ENCODE results near the gene TRPM3. TPM values are rescaled to one million over a fixed set of nuclear protein-coding genes. Genes with fewer than 3 reads are reported as not detected.

Gene TRPM3
- total and polyA plus RNA-seq, 9 of the 15 experiments (the other 6 are each of a cell fraction or from before 2014, with no cell fraction given) = 0.04 TPM; not detected in 8

- no peaks in the 10 kb centered on the region for H3K9me3 ChIP-seq (replicated peaks; ENCODE audit: control insufficient read depth, insufficient read depth, low read depth, low read length)
- no peak for DNase-seq (ENCODE audit: extremely low read depth in 1 of 4, low spot score in 3 of 4)
- H3K27me3 ChIP-seq (ENCODE audit: control insufficient read depth in 2 of 2, insufficient read depth in 2 of 2, low read length in 2 of 2) = no peaks in the 10 kb centered on the region
- H3K4me3 ChIP-seq = no peak overlapping the region
- no peaks in the 10 kb centered on the region for H3K9me1 ChIP-seq (ENCODE audit: control insufficient read depth, insufficient read depth, low read length)
- TF ChIP-seq GTF3C2 (IDR thresholded peaks at IDR 0.05; ENCODE audit: borderline replicate concordance, extremely low read depth, insufficient read length) = no peak
- no peak for TF ChIP-seq E2F5 (CRISPR knock-in tag; IDR thresholded peaks at IDR 0.05)
- no peaks in the 10 kb centered on the region for H3K4me1 ChIP-seq (replicated peaks in 1 of 2; ENCODE audit: control insufficient read depth in 2 of 2, insufficient read depth in 2 of 2, low read length in 2 of 2)
- CTCF ChIA-PET (ENCODE audit: low intra/inter-chr PET ratio) = no interaction called here
- no peak for ATAC-seq
- no peak overlapping the region for H3K27ac ChIP-seq (ENCODE audit: extremely low read depth, low read depth, low read length)
- no peak overlapping the region for H3K9ac ChIP-seq (ENCODE audit: insufficient read depth in 1 of 2, low read depth in 2 of 2, low read length in 2 of 2)
- intact Hi-C loops (cut with micrococcal nuclease) (no loop called here), in situ Hi-C loops (cut with MboI) (no loop called here)
- FAIRE-seq = no peak
- no peaks in the 10 kb centered on the region for H3K36me3 ChIP-seq (ENCODE audit: control insufficient read depth, insufficient read depth, low read length)
- no TSS peak for BruUV-seq (replicated peaks)
- H3K4me2 ChIP-seq (ENCODE audit: insufficient read depth, low read length) = no peak overlapping the region
- POLR2A ChIA-PET = no interaction called here
- no peaks in the 10 kb centered on the region for H4K20me1 ChIP-seq (replicated peaks; ENCODE audit: control insufficient read depth, insufficient read depth, low read length)
- no peak overlapping the region for H2AFZ ChIP-seq (ENCODE audit: low read depth, low read length)
- no peaks in the 10 kb centered on the region for H3K79me2 ChIP-seq (ENCODE audit: control insufficient read depth, insufficient read depth, low read length)
- 2% methylated on average over 7 of the region's 7 CpGs for WGBS (ENCODE audit: insufficient coverage, low coverage, missing lambda C conversion rate)
Measured at GRCh38 chr9:70823284-70823683, 298.1 kb downstream of the TRPM3 start.

All from K562 (cell line).